G401 (cell line): Measurements from ENCODE around the gene ADGRG7. TPM values are rescaled to one million over a fixed set of nuclear protein-coding genes. Genes with fewer than 3 reads are reported as not detected.
"Not testable (repeated sequence)": the region's sequence is repeated elsewhere in the genome, so short reads cannot be mapped to it uniquely, and the experiment has no call there.

Experiments
- DNase-seq: peaks from one replicate; pipeline ENCODE4 v3.0.0-alpha.2; 2015; ENCODE audit warnings: low spot score
- in situ Hi-C: cut with HindIII; loops from 2 replicates; pipeline ENCODE4 v1.10.0; 2016; ENCODE audit warnings: low sequenced_read_pairs, mixed read lengths
- total RNA-seq: library from RNA; depleted of rRNA; stranded (reverse); fragments of >200 nt; shearing (Covaris generic); gene quantifications from 2 replicates; pipeline ENCODE4 v1.2.3, GENCODE V29; 2014; rRNA removed

Gene ADGRG7, protein sequence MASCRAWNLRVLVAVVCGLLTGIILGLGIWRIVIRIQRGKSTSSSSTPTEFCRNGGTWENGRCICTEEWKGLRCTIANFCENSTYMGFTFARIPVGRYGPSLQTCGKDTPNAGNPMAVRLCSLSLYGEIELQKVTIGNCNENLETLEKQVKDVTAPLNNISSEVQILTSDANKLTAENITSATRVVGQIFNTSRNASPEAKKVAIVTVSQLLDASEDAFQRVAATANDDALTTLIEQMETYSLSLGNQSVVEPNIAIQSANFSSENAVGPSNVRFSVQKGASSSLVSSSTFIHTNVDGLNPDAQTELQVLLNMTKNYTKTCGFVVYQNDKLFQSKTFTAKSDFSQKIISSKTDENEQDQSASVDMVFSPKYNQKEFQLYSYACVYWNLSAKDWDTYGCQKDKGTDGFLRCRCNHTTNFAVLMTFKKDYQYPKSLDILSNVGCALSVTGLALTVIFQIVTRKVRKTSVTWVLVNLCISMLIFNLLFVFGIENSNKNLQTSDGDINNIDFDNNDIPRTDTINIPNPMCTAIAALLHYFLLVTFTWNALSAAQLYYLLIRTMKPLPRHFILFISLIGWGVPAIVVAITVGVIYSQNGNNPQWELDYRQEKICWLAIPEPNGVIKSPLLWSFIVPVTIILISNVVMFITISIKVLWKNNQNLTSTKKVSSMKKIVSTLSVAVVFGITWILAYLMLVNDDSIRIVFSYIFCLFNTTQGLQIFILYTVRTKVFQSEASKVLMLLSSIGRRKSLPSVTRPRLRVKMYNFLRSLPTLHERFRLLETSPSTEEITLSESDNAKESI
- not detected in 2 replicates for total RNA-seq

DNA sequence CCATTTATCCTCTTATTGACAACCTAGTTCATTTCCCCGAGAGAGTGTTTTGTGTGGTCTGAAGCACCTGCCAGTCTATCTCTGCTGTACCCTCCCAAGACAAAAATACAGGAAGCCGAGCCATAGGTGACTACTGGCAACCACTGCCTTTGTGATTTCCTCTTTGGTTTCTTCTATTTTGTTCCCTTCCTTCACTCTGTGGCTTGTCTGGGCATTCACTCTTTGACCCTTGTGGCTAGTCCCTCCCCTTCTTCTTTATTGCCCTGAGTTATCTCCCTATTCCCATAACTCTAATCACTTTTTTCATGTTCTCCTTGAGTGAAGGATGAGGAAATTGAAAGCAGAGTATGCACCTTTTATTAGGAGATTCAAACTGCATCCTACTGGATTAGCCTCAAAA, at the start of gene ADGRG7:
Gene ADGRG7, plus strand, starts transcription at position 297 of the 400 bp plus-strand sequence. CDS start 256 bp downstream, outside the sequence.
- in situ Hi-C loops: no loop called here

DNA sequence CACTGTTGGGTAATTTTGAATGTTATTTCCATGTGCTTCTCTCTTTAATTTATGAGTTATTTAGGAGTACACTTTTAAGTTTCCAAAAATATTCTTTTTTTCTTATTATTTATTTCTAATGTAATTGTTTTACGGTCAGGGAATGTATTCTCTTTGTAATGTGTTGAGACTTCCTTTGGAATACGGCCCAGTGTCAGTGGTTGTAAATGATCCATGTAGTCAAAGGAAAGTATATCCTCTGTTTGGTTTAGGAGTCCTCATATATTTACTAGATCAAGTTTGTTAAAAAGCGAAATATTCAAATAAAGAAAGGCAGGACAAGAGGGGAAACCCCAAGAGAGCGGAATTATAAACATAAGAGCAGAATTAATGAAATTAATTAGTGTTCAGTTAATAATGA, 49.0 kb upstream of the ADGRG7 start:
- DNase-seq: no peak
- in situ Hi-C loops: no loop called here

More for the DNA sequence above, at the start of gene ADGRG7:
- DNase-seq: no peak

DNA sequence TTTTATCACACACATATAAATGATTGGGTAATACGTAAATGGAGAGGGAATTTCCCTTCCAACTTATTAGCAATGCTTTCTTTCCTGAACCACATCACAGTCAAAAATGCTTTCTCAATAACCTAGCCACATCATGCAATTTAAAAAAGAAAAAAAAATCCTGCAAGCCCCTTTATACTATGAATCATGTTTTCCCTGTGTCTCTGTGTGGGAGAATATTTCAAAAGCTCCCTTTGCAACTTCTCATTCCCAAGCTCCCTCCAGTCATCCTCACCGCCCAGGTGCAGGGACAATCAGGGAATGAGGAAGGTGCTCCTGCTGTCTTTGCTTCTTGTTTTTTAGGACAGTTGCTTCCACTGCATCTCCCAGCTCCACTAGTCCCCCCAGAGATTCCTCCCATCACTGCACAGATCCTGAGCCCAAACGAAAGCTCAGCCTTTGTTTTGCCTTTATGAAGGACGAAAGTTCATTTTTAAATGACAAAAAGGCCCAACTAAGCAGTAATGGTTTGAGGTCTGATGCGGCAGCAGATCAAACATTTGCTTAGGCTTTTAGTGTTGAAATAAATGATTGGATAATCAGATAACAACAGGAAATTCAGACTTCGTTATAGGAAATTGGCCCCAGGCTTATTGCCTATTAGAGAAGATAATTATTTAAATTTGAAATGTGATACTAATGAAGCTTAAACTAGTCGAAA, 47.8 kb upstream of the ADGRG7 start:
- in situ Hi-C loops: no loop called here
- DNase-seq: no peak

DNA sequence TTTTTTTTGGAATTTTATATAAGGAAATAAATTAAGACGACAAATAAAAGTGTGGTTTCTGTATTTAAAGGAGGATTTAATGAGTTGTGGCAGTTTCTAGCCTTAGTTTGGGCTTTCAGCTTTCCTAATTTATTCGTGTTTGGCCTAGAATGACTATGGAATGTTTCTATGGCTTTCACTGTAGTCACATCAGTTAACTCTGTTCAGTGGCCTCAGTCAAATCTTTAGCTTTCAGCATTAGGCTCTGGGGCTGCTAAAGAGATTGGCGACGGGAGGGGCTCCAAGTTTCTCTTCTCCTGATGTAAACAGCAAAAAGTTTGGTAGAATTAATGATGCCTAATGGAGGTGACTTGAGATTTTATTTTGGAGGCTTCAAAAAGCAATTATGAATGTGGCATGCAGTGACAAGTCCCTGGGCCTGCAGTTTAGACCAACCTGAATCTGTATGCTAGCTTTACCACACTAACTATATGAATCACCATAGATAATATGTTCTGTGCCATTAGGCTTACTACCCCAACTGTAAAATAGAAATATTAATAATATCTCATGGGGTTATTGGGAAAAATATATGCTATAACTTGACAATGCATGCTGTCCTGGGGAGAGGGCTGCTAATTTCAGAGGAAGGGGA, 47.1 kb upstream of the ADGRG7 start:
- in situ Hi-C loops: no loop called here
- DNase-seq: no peak

DNA sequence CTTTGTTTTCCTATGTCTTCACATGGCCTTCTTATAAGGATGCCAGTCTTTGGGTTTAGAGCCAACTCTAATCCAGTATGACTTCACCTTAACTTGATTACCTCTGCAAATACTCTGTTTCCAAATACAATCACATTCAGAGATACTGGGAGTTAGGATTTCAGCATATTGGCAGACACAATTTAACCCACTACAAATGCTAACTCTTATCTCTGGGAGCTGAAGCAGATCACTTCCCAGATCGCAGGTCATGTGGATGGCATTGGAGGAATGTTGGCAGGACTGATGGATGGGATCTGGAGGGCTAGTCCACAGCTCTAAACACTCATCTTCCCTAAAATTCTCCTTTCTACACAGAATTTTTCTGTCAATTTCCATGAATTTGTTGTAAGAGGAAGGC, 46.2 kb upstream of the ADGRG7 start:
- in situ Hi-C loops: no loop called here
- DNase-seq: no peak

DNA sequence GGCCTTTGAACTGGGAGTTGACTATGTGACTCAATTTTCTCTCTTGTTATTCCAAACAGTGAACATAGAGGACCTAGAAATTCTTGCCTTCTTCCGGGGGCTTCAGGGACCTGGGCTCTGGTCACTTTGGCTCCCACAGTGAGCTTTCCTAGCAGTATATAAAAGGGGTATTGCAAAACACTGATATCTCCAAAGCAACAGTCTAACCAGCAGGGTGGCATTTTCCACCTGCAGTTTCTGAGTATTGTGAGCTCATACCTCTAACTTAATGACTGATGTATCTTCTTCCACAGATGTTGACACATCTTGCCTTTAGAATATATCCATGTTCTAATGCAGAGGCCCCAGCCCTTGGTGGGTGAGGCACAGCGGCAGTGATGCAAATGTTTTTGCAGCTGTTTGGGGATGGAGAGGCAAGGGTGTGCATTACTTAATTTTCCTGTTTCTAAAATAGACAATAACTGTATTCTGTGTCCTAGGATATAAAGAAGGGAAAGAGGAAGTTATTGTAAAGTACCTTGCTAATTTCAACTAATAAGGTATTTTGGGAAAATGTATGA, 45.7 kb upstream of the ADGRG7 start:
- DNase-seq: no peak
- in situ Hi-C loops: no loop called here

DNA sequence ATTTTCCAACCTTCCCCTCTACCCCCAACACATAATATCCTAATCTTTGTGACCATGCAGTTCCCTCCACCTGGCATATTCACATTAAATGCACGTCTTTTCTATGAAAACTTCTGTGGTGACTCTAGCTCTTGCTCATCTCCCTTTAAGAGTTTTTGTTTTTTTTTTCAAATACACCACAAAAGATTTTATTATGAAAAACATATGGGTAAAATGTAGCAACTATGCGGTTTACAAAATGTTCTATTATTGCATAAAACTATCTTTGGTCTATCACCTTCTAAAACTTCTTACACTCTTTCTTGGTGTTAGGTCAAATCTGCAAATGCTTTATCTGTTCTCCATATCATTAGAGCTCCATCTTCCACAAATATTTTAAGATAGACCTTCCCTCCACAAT, 38.6 kb upstream of the ADGRG7 start:
- no peak for DNase-seq
- in situ Hi-C loops: no loop called here

DNA sequence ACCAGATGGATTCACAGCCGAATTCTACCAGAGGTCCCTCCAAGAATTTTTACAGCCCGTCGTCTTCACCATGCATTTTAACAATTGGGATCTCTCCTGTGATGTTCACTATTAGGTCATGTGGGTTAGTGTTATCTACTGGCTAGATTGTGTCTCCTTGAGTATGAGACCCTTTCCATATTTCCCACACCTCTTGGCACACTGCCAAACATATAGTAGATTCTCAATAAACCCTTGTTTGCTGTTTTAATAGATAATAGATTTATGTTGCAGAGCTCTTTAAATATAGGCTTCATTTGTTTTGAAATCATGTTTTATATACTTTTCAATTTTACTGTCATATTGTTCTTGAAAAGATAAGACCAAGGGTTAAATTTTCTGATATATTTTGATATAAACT, 34.9 kb upstream of the ADGRG7 start:
- in situ Hi-C loops: no loop called here
- DNase-seq: no peak

DNA sequence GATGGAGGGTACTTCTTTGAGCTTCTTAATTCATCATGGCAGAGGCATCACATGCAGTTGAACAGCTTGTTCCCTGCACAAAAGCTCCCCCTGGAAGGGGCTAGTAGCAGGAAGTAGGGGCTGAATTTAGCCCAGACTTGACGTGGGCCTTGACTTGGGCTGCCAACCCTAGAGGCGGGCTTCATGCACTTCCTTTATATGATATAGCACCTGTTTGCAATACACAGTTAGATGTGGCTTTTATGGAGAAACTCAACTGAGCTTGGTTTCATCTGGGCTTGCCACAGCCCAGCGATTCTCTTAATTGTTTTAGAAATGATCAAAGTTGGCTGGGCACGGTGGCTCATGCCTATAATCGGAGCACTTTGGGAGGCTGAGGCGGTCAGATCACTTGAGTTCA, 33.7 kb upstream of the ADGRG7 start:
- in situ Hi-C loops: loop anchor here (25.0 kb wide), 2 partner anchors 113 to 238 kb away; partner anchors contain the start of gene NIT2
- DNase-seq: no peak

DNA sequence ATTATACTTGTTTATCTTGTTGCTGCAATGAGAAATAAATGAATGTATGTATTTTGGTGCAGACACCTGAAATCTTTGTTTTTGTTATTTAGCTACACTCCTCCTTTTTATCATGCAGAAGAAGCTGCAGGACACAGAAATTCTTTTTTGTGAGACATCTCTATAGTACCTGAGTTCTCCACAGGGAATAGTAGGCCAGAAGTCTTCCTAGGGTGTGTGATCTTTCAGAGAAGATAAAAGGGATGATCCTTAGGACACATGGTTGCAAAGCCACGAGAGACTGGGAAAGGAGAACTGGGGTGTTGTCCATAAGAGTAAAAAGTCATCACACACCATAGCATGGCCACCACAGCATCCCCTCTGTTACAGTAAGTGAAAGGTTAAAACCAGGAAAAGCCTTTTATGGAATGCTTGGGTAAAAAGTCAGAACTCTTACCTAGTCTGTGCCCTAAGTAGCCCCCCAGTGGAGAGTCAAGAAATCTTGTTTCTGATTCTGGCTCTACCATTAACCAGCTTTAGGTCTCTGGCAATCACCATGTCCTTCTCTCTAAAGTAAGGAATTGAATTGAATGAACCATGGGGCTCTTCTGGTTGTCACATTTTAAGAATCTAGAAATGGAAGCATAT, 31.9 kb upstream of the ADGRG7 start:
- DNase-seq: no peak
- in situ Hi-C loops: loop anchor here (25.0 kb wide), 2 partner anchors 115 to 240 kb away; partner anchors contain the start of gene NIT2

DNA sequence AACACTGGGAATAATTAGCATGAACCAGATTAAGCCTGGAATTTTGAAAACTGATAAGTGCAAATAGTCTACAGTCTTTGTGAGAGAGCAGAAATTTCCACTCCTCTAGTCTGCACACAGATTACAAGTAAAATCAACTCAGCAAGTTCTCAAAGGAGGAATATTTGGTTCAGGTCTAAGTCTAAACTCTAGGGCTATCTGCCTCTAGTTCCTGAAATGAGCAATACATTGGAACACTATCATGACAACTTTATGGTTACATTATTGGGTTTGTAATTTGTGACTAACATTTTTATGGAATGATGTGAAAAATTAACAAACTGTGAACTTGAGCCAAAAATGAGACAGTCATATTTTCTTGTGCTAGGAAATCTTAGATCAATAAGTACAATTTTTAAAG, 30.8 kb upstream of the ADGRG7 start:
- no peak for DNase-seq
- in situ Hi-C loops: loop anchor here (25.0 kb wide), 2 partner anchors 116 to 241 kb away; partner anchors contain the start of gene NIT2

DNA sequence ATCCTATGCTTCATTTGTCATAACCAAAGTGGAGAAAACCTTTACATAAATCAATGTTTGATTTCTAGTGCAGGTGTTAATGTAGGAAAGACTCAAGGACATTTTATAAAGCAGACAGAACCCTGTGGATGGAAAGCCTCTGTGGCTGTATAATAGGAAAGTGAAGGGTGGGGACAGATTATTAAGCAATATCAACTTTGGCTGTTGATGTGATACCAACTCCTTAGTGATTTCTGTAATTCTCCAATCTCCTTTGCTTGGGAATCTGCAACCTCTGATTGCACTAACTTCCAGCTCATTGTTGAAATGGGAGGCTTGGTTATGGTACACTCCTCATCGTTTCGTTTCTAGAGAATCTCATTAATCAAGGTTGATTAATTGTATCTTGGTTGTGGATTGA, 29.3 kb upstream of the ADGRG7 start:
- in situ Hi-C loops: loop anchor here (25.0 kb wide), 2 partner anchors 118 to 243 kb away; partner anchors contain the start of gene NIT2
- DNase-seq: no peak

DNA sequence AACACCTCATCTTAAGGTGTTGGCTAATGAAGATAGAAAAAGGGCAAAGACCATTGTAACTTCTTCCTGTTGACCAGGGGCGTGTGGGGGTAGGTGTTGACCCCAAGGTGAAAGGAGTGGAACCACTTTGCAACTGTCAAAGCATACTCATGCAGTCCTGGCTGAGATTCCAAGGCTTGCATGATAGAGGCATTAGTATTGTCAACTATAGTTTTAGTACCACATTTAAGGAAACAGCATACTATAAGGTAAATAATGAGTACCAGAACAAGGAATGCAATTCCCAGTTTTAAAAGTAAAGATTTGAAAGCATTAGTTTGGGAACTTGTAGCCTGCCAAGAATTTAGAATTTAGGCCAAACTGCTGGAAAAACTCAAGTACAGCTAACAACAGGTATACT, 27.8 kb upstream of the ADGRG7 start:
- in situ Hi-C loops: loop anchor here (25.0 kb wide), 2 partner anchors 119 to 244 kb away; partner anchors contain the start of gene NIT2
- DNase-seq: no peak

DNA sequence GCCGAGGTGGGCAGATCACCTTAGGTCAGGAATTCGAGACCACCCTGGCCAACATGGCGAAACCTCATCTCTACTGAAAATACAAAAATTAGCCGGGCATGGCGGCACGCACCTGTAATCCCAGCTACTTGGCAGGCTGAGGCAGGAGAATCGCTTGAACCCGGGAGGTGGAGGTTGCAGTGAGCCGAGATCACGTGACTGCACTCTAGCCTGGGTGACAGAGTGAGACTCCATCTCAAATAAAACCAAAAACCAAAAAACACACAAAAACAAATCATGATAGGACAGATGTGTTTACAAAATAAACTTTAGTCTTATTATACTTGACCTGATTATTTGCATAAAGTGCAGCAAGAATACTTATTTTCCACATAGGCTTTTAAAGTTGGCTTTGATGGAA, 27.2 kb upstream of the ADGRG7 start:
- in situ Hi-C loops: loop anchor here (25.0 kb wide), 2 partner anchors 120 to 245 kb away; partner anchors contain the start of gene NIT2
- not testable (repeated sequence) for DNase-seq

DNA sequence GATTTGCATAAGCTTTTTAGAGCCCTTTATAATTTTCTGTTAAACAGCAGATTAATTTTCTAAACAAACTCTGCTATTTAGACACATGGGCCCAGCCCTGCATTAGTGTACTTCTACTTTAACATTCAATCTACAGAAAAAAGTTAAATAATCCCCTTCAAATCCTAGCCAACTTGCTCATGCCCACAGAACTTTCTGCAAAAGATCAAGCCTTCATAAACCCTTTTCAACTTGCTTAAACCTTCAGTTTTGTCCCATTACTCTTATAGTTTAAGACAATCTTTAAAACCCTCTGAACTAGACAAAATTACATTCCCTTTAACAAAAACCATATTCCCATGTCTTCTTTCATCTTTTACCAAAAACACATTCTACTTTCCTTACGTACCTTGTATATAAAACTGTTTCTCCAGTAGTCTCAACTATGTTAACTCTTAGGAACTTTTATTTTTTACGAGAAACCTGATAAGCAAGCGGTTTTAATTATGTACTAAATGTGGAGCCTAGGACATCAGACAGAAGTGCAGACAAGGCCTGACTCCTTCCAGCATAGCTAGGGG, 25.2 kb upstream of the ADGRG7 start:
- no peak for DNase-seq
- in situ Hi-C loops: loop anchor here (25.0 kb wide), 2 partner anchors 122 to 247 kb away; partner anchors contain the start of gene NIT2

DNA sequence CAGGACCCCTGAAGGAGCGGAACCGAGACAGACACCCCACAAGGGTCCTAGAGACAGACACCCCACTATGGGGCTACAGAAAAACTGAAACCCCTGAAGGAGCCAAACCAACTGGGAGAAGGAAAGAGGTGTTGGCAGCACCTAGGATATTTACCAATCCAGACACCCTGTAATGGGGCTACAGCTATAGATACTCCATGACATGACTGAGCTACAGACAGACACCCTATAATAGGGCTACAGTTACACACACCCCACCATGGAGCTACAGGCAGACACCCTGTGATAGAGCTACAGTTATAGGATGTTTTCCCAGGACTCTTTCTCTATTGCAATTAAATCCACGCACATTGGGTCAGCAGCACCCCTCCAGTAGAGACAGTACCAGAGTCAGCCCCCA, 22.6 kb upstream of the ADGRG7 start:
- no peak for DNase-seq
- in situ Hi-C loops: loop anchor here (25.0 kb wide), 2 partner anchors 125 to 250 kb away; partner anchors contain the start of gene NIT2

DNA sequence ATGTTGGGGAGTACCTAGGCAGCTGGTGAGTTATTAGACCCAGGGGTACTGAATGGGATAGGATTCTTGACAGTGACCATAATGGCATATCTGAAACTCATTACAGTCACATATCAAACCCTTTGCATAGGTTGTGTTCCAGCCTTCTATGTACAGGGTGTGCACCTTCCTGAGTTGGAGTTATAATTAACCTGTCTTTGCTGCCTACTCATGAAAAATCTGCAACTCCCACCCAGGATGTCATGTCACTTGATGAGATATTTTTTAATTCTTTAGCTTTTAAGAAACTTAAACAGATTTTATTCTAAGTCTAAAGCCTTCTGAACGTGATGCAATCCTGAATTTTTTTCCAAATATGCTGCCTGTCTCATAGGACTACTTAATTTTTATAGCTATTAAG, 21.1 kb upstream of the ADGRG7 start:
- in situ Hi-C loops: loop anchor here (25.0 kb wide), 2 partner anchors 126 to 251 kb away; partner anchors contain the start of gene NIT2

More for the DNA sequence above, 21.1 kb upstream of the ADGRG7 start:
- no peak for DNase-seq
